GM18507 (cell line): ENCODE measurements around the gene CPS1.

ENCODE experiments used
- DNase-seq: peaks from one replicate; pipeline ENCODE4 v3.0.0; 2011; ENCODE audit warnings: low read depth; ENCODE audit not compliant: insufficient read length; ENCODE audit errors: extremely low spot score
- FAIRE-seq: peaks from 2 replicates; lab custom pipeline; 2011; peaks lifted over from hg19 to GRCh38; lab: Jason Lieb, UNC

CPS1 gene

DNA sequence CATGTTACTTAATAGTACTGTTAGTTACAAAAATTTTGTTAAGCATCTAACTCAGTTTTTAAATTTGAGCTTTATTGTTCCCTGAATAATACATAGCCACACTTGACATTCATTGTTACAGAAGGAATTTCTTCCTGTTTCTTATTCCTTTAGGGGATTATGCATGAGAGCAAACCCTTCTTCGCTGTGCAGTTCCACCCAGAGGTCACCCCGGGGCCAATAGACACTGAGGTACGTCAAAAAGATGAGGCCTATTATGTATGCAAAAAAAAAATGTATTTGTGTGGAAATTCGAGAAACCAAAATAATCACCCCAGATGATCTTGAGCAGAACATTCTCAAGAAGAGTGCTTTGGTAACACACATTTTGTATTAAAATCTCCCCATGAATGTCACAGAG lies 36.3 kb downstream of the CPS1 start:
- DNase-seq (no peak), FAIRE-seq (no peak)

GRCh38 chr2:210593166-210593565 lies 36.8 kb downstream of the CPS1 start:
- no peak for FAIRE-seq
- no peak for DNase-seq

- FAIRE-seq = no peak
These were observed 41.8 kb downstream of the CPS1 start for GRCh38 chr2:210598219-210598618.

GRCh38 chr2:210599476-210599875 lies 43.1 kb downstream of the CPS1 start:
- FAIRE-seq = no peak
- no peak for DNase-seq

More at GRCh38 chr2:210598219-210598618, 41.8 kb downstream of the CPS1 start:
- no peak for DNase-seq

DNA sequence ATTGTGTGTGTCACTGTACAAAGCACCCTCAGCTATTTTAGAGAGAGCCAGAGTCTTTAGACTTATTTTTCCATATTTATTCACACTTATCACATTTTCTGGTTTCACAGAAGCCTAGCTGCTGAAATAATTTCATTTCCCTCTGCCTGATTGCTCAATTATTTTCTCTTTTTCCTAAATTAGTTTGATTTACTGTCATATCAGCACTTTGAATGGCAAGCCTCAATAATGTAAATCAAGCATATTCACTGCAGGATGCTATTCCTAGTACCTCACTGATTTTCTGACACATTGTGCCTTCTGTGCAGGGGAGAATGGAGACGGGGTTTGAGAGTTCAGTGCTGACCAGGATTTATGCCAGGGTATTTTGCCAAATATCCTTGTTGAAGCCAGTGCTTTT lies 48.3 kb downstream of the CPS1 start:
- DNase-seq = no peak
- FAIRE-seq = no peak

GRCh38 chr2:210606001-210606400 lies 49.6 kb downstream of the CPS1 start:
- no peak for FAIRE-seq
- DNase-seq = no peak

DNA sequence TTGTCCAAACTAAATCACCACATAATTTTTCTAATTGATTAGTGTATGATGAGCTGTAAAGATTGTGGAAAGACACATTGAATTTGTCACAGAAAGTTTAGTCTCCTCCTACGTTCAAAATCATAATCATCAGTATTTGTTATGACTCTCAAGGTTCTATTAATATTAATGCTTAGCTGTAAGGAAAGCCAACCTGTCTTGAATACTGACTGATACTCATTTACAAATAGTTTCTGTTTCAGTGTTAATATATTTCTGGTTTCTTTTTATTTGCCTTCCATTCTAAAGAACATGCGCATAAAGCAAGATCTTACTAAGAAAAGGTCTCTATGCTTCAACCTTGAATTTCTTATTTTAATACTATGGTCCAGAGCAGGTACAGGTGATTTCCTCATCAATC lies 55.1 kb downstream of the CPS1 start:
- FAIRE-seq = no peak
- no peak for DNase-seq

DNA sequence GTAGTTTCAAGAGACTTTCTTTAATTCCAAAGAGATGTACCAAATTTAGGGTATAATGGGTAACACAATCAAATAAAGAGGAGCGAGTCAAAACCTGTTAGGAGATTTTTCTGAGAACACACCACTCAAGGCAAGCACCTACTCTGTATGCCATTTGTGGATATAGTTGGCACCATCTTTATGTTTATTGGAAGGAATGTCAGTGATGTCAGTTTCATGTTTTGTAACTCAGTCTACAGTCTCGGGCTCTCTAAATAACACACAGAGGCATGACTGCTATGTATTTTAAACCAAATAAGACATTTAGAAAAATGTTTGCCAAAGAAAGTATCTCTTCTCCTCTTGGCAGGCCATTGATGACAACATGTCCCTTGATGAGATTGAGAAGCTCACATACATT lies 59.7 kb downstream of the CPS1 start:
- no peak for FAIRE-seq
- DNase-seq = no peak

- no peak for FAIRE-seq
- no peak for DNase-seq
These were observed 60.9 kb downstream of the CPS1 start for GRCh38 chr2:210617318-210617717.

DNA sequence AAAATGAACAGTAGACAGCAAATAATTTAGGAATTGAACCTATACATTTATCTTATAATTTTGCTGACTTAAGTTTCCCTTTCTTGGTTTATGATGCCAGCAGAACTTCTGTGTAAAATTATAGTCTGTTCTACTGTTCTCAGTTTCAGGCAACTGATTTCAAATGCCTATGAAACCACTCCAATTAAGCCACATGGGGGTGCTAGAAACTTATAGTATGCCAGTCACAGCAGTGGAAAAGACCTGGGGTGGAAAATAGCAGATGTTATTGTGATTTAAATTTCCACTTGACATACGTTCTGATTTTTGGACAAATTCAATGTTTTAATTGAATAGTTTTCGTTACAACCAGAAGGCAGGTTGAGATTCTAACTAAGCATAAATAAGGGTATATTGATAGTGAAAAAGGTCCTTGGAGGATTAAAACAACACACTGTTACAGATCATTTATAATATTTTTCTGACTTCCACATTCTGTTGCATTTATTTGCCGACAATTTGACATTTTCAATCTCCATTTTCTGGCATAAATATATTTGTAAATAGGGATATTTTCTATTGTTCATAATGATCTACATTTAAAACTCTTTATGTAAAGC lies 61.4 kb downstream of the CPS1 start:
- FAIRE-seq (peak; percentile 75), DNase-seq (peak; percentile 1)

DNA sequence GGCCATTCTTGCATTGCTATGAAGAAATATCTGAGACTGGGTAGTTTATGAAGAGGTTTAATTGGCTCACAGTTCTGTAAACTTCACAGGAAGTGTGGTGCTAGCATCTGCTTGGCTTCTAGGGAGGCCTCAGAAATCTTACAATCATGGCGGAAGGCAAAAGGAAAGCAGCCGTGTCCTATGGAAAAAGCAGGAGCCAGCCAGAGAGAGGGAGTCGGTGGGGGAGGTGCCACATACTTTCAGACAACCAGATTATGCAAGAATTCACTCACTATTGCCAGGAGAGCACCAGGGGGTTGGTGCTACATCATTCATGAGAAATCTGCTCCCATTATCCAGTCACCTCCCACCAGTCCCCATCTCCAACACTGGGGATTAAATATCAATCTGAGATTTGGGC lies 64.1 kb downstream of the CPS1 start:
- no peak for DNase-seq
- no peak for FAIRE-seq

- no peak for FAIRE-seq
- no peak for DNase-seq
These were observed 67.1 kb downstream of the CPS1 start for GRCh38 chr2:210623506-210623905.

DNA sequence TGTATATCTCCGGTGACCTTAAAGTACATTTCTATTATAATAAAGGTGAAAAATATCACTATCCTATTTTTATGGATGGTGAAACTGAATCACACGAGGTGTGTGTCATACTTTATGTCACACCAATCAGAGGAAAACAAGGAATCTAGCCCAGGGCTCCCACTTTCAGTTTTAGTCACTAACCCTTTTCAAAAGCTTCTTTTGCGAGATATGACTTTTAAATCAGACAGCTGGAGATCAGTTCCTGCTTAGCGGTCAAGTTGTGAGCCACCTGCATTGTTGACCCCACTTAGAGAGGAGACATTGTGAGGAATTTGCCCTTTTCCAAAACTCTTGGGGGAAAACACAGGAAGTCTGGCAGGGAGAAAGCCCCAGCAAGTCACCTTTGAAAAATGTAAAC lies 70.5 kb downstream of the CPS1 start:
- FAIRE-seq = no peak
- DNase-seq = no peak

- FAIRE-seq (no peak), DNase-seq (no peak)
These were observed 74.6 kb downstream of the CPS1 start for GRCh38 chr2:210630873-210631560.

DNA sequence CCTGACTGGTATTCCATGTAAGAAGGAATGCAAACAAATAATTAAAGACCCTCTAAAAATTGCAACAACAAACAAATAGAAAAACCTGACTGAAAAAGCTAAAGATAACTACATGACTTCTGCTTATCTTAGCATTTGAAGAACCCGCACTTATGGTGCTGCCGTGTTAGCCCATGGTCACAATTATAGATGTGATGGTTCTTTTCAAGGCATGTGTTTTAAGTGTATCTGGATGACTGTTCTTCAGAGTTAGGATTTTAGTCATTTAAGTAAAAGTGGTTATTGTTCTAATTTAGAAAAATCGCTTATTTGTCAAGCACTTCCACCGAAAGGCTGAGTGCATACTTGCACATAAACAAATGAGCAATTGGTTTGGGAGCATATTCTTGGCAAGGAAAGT lies 77.3 kb downstream of the CPS1 start:
- FAIRE-seq = no peak
- DNase-seq = no peak

DNA sequence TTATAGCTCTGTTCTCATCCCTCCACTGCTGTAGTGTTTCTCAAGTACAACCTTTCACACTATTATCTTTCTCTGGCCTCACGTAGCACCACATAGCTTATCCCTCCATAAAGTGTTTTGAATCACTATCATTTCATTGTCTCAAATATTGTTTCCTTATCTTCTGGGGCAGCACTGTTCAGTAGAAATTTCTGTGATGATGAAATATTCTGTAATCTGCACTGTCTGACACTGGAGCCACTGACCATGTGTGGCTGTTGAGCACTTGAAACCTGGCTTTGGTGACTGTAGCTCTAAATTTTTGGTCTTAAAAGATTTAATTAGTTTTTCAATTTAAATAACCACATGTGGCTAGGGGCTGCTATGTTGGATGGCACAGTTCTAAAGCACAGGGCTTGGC lies 78.9 kb downstream of the CPS1 start:
- DNase-seq = no peak
- no peak for FAIRE-seq

DNA sequence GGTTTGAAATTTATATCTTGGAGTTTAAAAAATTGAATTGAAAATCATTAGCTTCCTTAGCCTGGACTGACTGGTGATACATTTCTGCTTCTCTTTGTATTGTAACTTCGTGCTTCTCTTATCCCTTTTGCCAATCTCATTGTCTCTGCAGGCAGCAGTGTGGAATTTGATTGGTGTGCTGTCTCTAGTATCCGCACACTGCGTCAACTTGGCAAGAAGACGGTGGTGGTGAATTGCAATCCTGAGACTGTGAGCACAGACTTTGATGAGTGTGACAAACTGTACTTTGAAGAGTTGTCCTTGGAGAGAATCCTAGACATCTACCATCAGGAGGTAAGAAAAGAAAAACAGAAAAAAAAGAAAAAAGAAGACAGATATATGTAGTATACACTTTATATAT lies 85.9 kb downstream of the CPS1 start:
- no peak for FAIRE-seq

GRCh38 chr2:210647151-210647550 lies 90.8 kb downstream of the CPS1 start:
- DNase-seq = no peak
- no peak for FAIRE-seq

More for the DNA sequence above, 85.9 kb downstream of the CPS1 start:
- DNase-seq = no peak

DNA sequence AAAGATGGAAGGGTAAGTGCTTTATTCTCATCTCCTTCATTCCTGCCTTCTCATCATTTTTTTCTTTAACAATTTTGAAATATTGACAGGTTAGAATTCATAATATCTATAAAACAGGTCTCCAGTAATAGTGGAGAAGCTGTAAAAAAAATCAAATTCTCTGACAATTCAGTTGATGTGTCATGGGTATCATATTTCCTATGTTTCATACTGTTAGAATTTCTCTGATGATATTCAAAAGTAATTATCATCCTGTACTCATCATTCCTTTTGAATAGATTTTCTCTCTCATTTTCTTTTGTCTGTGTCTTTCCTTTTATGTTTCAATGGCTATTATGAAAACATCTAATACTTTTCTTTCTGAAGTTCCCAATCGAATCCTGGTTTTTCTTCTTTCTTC lies 97.7 kb downstream of the CPS1 start:
- FAIRE-seq (no peak), DNase-seq (no peak)

DNA sequence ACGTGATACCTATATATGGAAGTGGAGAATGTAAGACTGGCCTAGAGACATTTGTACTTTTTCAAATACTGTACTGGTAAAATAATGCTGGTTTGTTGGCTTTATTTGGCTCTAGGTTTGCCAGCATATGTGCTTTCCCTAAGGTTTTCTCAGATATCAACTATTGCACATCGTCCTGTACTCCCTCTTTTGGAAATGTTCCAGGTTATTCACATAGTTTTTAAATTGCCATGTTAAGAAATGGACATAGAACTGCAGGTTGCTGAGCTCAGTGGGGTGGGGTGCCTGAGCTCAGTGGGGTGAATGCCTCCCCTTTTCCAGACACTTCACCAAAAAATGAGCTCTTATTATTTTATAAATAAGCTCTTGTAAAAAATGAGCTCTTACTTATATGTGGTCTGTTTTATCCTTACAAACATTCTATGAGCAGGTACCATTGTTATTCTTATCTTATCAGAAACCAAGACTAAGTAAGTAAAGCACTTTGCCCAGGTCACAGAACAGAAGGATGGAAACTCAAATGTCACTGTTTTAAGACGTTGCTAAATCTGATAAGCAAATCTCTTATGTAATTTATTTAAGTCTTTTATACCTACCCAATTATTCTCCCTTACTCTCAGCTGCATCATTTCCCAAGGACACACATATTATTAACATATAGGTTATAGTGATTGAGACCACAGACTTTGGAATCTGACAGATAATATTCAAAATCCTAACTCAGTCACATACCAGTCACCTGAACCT lies 99.0 kb downstream of the CPS1 start:
- FAIRE-seq = no peak
- DNase-seq = no peak

GRCh38 chr2:210657874-210658273 lies 101.5 kb downstream of the CPS1 start:
- DNase-seq (no peak), FAIRE-seq (no peak)
